Calu3 (cell line): ENCODE results near the gene GAPDH. TPM values are rescaled to one million over a fixed set of nuclear protein-coding genes. Genes with fewer than 3 reads are reported as not detected.

Source experiments
- BruUV-seq: library from RNA; stranded (reverse); fragments of 400-500 nt; replicated peaks from 2 replicates; lab custom pipeline; 2021; lab: Mats Ljungman, UMichigan
- CTCF ChIA-PET: fragments of 300-600 bp; sonication (Branson Sonifier 250); formaldehyde crosslinking; loops from one replicate; lab custom pipeline; 2022; ENCODE audit warnings: antibody characterized with exemption; lab: Charles Lee
- DNase-seq: peaks from one replicate; pipeline ENCODE4 v3.0.0; 2022
- H3K27ac Mint-ChIP-seq: one replicate; pipeline ENCODE4 v1.8.0; 2022; ENCODE audit warnings: mixed read lengths; ENCODE audit not compliant: unreplicated experiment
- H3K27me3 Mint-ChIP-seq: one replicate; pipeline ENCODE4 v1.8.0; 2022; ENCODE audit warnings: mixed read lengths; ENCODE audit not compliant: unreplicated experiment
- H3K36me3 Mint-ChIP-seq: one replicate; pipeline ENCODE4 v1.8.0; 2022; ENCODE audit warnings: mild to moderate bottlenecking, moderate library complexity, mixed read lengths; ENCODE audit not compliant: insufficient read depth, unreplicated experiment
- H3K4me1 Mint-ChIP-seq: one replicate; pipeline ENCODE4 v1.8.0; 2022; ENCODE audit warnings: mild to moderate bottlenecking, low read depth, mixed read lengths; ENCODE audit not compliant: unreplicated experiment
- H3K4me3 Mint-ChIP-seq: one replicate; pipeline ENCODE4 v1.8.0; 2022; ENCODE audit warnings: mild to moderate bottlenecking, low read depth, moderate library complexity, mixed read lengths; ENCODE audit not compliant: unreplicated experiment
- H3K9me3 Mint-ChIP-seq: one replicate; pipeline ENCODE4 v1.8.0; 2022; ENCODE audit warnings: low read depth, mixed read lengths; ENCODE audit not compliant: unreplicated experiment
- CTCF ChIP-seq: fragments of 200-600 bp; IDR thresholded peaks from one replicate; pipeline ENCODE4 v1.8.0; 2022; ENCODE audit warnings: antibody characterized with exemption; ENCODE audit not compliant: unreplicated experiment
- intact Hi-C: fragments of 100-400 bp; cut with micrococcal nuclease; formaldehyde crosslinking; loops from one replicate; pipeline ENCODE4 v1.10.0; 2022; ENCODE audit not compliant: unreplicated experiment
- total RNA-seq: library from RNA; stranded (reverse); gene quantifications from 2 replicates; pipeline ENCODE4 v1.2.3, GENCODE V29; 2022

GAPDH gene
- total RNA-seq, 1 experiment from 2014 or later: 2,552 TPM

- intact Hi-C loops: loop anchor here (10.0 kb wide), 1 partner anchor 190 kb away; the partner anchor contains the start of gene TNFRSF1A
- Mint-ChIP-seq H3K36me3 (peaks cover 92% of the 10 kb centered on the region), H3K9me3 (no peaks in the 10 kb centered on the region), H3K27me3 (no peaks in the 10 kb centered on the region), H3K4me3 (peak overlapping the region; percentile 81), H3K27ac (peak overlapping the region; percentile 89), H3K4me1 (peaks cover 29% of the 10 kb centered on the region)
- BruUV-seq: no TSS peak
- DNase-seq: no peak
- no peak for TF ChIP-seq CTCF
- CTCF ChIA-PET: interaction anchor here (0.7 to 2.0 kb wide), 2 partner anchors 24 to 64 kb away, joined by 6 to 7 read pairs; no protein-coding TSS in a partner anchor
Observed at GRCh38 chr12:6534695-6534944, 303 bp downstream of the GAPDH start.

- H3K4me1 Mint-ChIP-seq: peaks cover 34% of the 10 kb centered on the region
- peak overlapping the region; percentile 81 for H3K4me3 Mint-ChIP-seq
- peaks cover 94% of the 10 kb centered on the region for H3K36me3 Mint-ChIP-seq
- CTCF ChIA-PET: interaction anchor here (2.0 kb wide), 1 partner anchor 23 kb away, joined by 7 read pairs; no protein-coding TSS in a partner anchor
- no peak for TF ChIP-seq CTCF
- peak; percentile 70 for DNase-seq
- BruUV-seq: no TSS peak
- peak overlapping the region; percentile 89 for H3K27ac Mint-ChIP-seq
- H3K27me3 Mint-ChIP-seq: no peaks in the 10 kb centered on the region
- intact Hi-C loops: loop anchor here (5.0 to 10.0 kb wide), 2 partner anchors 113 to 190 kb away; partner anchors contain the start of gene TNFRSF1A
- H3K9me3 Mint-ChIP-seq: no peaks in the 10 kb centered on the region
Observed at GRCh38 chr12:6534945-6535696, 804 bp downstream of the GAPDH start.

- Mint-ChIP-seq H3K27me3 (no peaks in the 10 kb centered on the region), H3K4me1 (peaks cover 39% of the 10 kb centered on the region), H3K4me3 (peak overlapping the region; percentile 81), H3K27ac (peak overlapping the region; percentile 89), H3K36me3 (peaks cover 91% of the 10 kb centered on the region), H3K9me3 (no peaks in the 10 kb centered on the region)
- DNase-seq: no peak
- intact Hi-C loops: loop anchor here (5.0 to 10.0 kb wide), 2 partner anchors 113 to 191 kb away; partner anchors contain the start of gene TNFRSF1A
- no peak for TF ChIP-seq CTCF
- CTCF ChIA-PET: interaction anchor here (2.0 kb wide), 1 partner anchor 23 kb away, joined by 7 read pairs; no protein-coding TSS in a partner anchor
- no TSS peak for BruUV-seq
Observed at GRCh38 chr12:6535697-6535946, 1.3 kb downstream of the GAPDH start.

GRCh38 chr12:6535960-6536847 is 1.9 kb downstream of the GAPDH start:
- no TSS peak for BruUV-seq
- Mint-ChIP-seq H3K4me1 (peaks cover 41% of the 10 kb centered on the region), H3K9me3 (no peaks in the 10 kb centered on the region), H3K36me3 (peaks cover 85% of the 10 kb centered on the region), H3K4me3 (peak overlapping the region; percentile 81), H3K27me3 (no peaks in the 10 kb centered on the region), H3K27ac (peak overlapping the region; percentile 89)
- no peak for DNase-seq
- intact Hi-C loops: loop anchor here (5.0 to 10.0 kb wide), 2 partner anchors 114 to 191 kb away; partner anchors contain the start of gene TNFRSF1A
- CTCF ChIA-PET: no interaction called here
- TF ChIP-seq CTCF: no peak
